Esophagus muscularis mucosa (tissue), 2 donors: ENCODE measurements around the gene ITPR1.

Experiments used
- EP300 ChIP-seq: sonication (generic); formaldehyde crosslinking; IDR thresholded peaks from one replicate; pipeline ENCODE4 v1.6.1; 2017; ENCODE audit warnings: antibody characterized with exemption
- POLR2A ChIP-seq: fragments of 450-650 bp; IDR thresholded peaks from one replicate; pipeline ENCODE4 v1.6.1; 2017; ENCODE audit warnings: antibody characterized with exemption, moderate library complexity, mild to moderate bottlenecking, low read depth

- TF ChIP-seq EP300 (no peak), POLR2A (no peak)
Observed at GRCh38 chr3:4855676-4856075, 362.5 kb downstream of the ITPR1 start.
